Erythroblast (primary cell): ENCODE measurements around the gene AGAP1.

Experiments
- GATA1 ChIP-seq: IDR thresholded peaks from 2 replicates; pipeline ENCODE4 v1.6.1; 2011; ENCODE audit warnings: low read depth, mild to moderate bottlenecking, control low read depth, low read length, moderate library complexity
- POLR2A ChIP-seq: IDR thresholded peaks from 2 replicates; pipeline ENCODE4 v1.6.1; 2011; ENCODE audit warnings: mild to moderate bottlenecking, low read length

GRCh38 chr2:236172255-236173035 lies 678.6 kb downstream of the AGAP1 start:
- TF ChIP-seq POLR2A (no peak), GATA1 (no peak)
